K562 (cell line): Measurements from ENCODE around the gene CREG2.

ENCODE experiments used
- ATF4 ChIP-seq: fragments of 450-650 bp; formaldehyde crosslinking; IDR thresholded peaks from 2 replicates; pipeline ENCODE4 v1.4.0; 2022; ENCODE audit warnings: mild to moderate bottlenecking, moderate library complexity
- CTCF ChIP-seq, 3 experiments: IDR thresholded peaks in 2 of 3; conservative IDR thresholded peaks in 1 of 3; 2 replicates each; pipeline ENCODE4 v1.5.1; 2011 to 2012; ENCODE audit warnings: low read length in 3 of 3, mild to moderate bottlenecking in 3 of 3, control low read depth in 2 of 3, improper control_type of control experiment in 1 of 3, inconsistent platforms in 1 of 3, low read depth in 1 of 3, mixed read lengths in 1 of 3, moderate library complexity in 1 of 3; ENCODE audit not compliant: insufficient read depth in 2 of 3
- DACH1 ChIP-seq: fragments of 450-650 bp; IDR thresholded peaks from 2 replicates; pipeline ENCODE4 v1.6.1; 2018; ENCODE audit not compliant: partially characterized antibody
- KAT7 ChIP-seq: sonication (generic); formaldehyde crosslinking; IDR thresholded peaks from 2 replicates; pipeline ENCODE4 v1.8.0; 2022; ENCODE audit warnings: missing genetic modification reagents, mild to moderate bottlenecking, borderline replicate concordance
- NFYB ChIP-seq: IDR thresholded peaks from 2 replicates; pipeline ENCODE4 v1.6.1; 2011; ENCODE audit warnings: mild to moderate bottlenecking, moderate library complexity; ENCODE audit not compliant: insufficient read length; ENCODE audit errors: extremely low read depth
- POLR2A ChIP-seq: fragments of 450-650 bp; conservative IDR thresholded peaks from 2 replicates; pipeline ENCODE4 v1.6.1; 2016
- PTBP1 ChIP-seq: fragments of 200-400 bp; formaldehyde crosslinking; IDR thresholded peaks from 2 replicates; pipeline ENCODE4 v1.6.1; 2017; ENCODE audit warnings: low read depth, low read length
- SIN3A ChIP-seq, 2 experiments: fragments of 150-350 bp in 1 of 2; IDR thresholded peaks; 2 replicates each; pipeline ENCODE4 v1.6.1; 2011 to 2016; ENCODE audit warnings: borderline replicate concordance in 2 of 2, low read depth in 2 of 2, low read length in 2 of 2, mild to moderate bottlenecking in 2 of 2, moderate library complexity in 2 of 2; ENCODE audit not compliant: control insufficient read depth in 1 of 2
- SIRT6 ChIP-seq: IDR thresholded peaks from one replicate; pipeline ENCODE4 v1.6.1; 2012; ENCODE audit warnings: low read depth, mild to moderate bottlenecking, control low read depth, inconsistent platforms, low read length, moderate library complexity
- SPI1 ChIP-seq: IDR thresholded peaks from 2 replicates; pipeline ENCODE4 v1.6.1; 2011; ENCODE audit warnings: low read depth, low read length, control low read depth, borderline replicate concordance
- TBL1XR1 ChIP-seq, 2 experiments: IDR thresholded peaks; 2 replicates each; pipeline ENCODE4 v1.6.1; 2012; ENCODE audit warnings: improper control_type of control experiment in 2 of 2, low read length in 2 of 2, mild to moderate bottlenecking in 1 of 2
- ZNF263 ChIP-seq: sonication (generic); formaldehyde crosslinking; IDR thresholded peaks from 2 replicates; pipeline ENCODE4 v1.8.0; 2022; ENCODE audit warnings: mild to moderate bottlenecking, missing genetic modification reagents, borderline replicate concordance
- ZNF398 ChIP-seq: fragments of 250-450 bp; sonication (Bioruptor Pico); IDR thresholded peaks from 2 replicates; pipeline ENCODE4 v1.8.0; 2021; ENCODE audit warnings: moderate library complexity, mild to moderate bottlenecking, inconsistent platforms
- ZNF780A ChIP-seq: fragments of 250-450 bp; sonication (Bioruptor Pico); IDR thresholded peaks from 2 replicates; pipeline ENCODE4 v1.5.0; 2021; ENCODE audit warnings: mild to moderate bottlenecking

- TF ChIP-seq KAT7 (CRISPR knock-in tag) (no peak), SPI1 (no peak), SIN3A (IDR thresholded peaks at IDR 0.05; ENCODE audit: borderline replicate concordance in 2 of 2, control insufficient read depth in 1 of 2, low read depth in 2 of 2, low read length in 2 of 2) (no peak), ZNF263 (CRISPR knock-in tag) (no peak), POLR2A (no peak), CTCF (IDR thresholded peaks at IDR 0.05 in 2 of 3, conservative IDR thresholded peaks at IDR 0.05 in 1 of 3; ENCODE audit: insufficient read depth in 2 of 3, low read depth in 1 of 3, low read length in 3 of 3) (no peak), PTBP1 (no peak), ZNF780A (CRISPR knock-in tag) (no peak), TBL1XR1 (IDR thresholded peaks at IDR 0.05; ENCODE audit: low read length in 2 of 2) (no peak), DACH1 (no peak), SIRT6 (no peak), ZNF398 (CRISPR knock-in tag) (no peak), NFYB (no peak), ATF4 (CRISPR knock-in tag) (no peak)
Measured at GRCh38 chr2:101364878-101365277, 22.4 kb downstream of the CREG2 start.
